Ishikawa (cell line): ENCODE results near the gene PLP2.
A peak's percentile ranks its signal among the peaks of the same experiment; 100 is the strongest.

ENCODE experiments used
- CEBPB ChIP-seq: IDR thresholded peaks from 2 replicates; pipeline ENCODE4 v1.6.1; 2012
- CREB1 ChIP-seq: IDR thresholded peaks from 2 replicates; pipeline ENCODE4 v1.6.1; 2012; ENCODE audit warnings: low read depth
- EGR1 ChIP-seq: IDR thresholded peaks from 2 replicates; pipeline ENCODE4 v1.6.1; 2012
- EP300 ChIP-seq: IDR thresholded peaks from 2 replicates; pipeline ENCODE4 v1.6.1; 2012; ENCODE audit warnings: borderline replicate concordance
- FOXM1 ChIP-seq: IDR thresholded peaks from 2 replicates; pipeline ENCODE4 v1.6.1; 2012; ENCODE audit warnings: low read depth, borderline replicate concordance
- NFIC ChIP-seq: IDR thresholded peaks from 2 replicates; pipeline ENCODE4 v1.6.1; 2012
- RAD21 ChIP-seq: IDR thresholded peaks from 2 replicates; pipeline ENCODE4 v1.6.1; 2012; ENCODE audit warnings: low read depth
- REST ChIP-seq: IDR thresholded peaks from 2 replicates; pipeline ENCODE4 v1.6.1; 2012; ENCODE audit warnings: low read depth, mild to moderate bottlenecking
- TAF1 ChIP-seq: IDR thresholded peaks from 2 replicates; pipeline ENCODE4 v1.6.1; 2012; ENCODE audit warnings: low read depth, mild to moderate bottlenecking
- TCF12 ChIP-seq: IDR thresholded peaks from 2 replicates; pipeline ENCODE4 v1.6.1; 2012; ENCODE audit warnings: low read depth
- TEAD4 ChIP-seq: IDR thresholded peaks from 2 replicates; pipeline ENCODE4 v1.6.1; 2012
- YY1 ChIP-seq: IDR thresholded peaks from 2 replicates; pipeline ENCODE4 v1.6.1; 2012; ENCODE audit warnings: low read depth
- ZBTB7A ChIP-seq: IDR thresholded peaks from 2 replicates; pipeline ENCODE4 v1.6.1; 2012; ENCODE audit warnings: low read depth
- TF ChIP-seq, protein P1 (sequence below): IDR thresholded peaks from 2 replicates; pipeline ENCODE4 v1.6.1; 2012
- TF ChIP-seq, protein P2 (sequence below): IDR thresholded peaks from 2 replicates; pipeline ENCODE4 v1.6.1; 2012

The PLP2 gene

DNA sequence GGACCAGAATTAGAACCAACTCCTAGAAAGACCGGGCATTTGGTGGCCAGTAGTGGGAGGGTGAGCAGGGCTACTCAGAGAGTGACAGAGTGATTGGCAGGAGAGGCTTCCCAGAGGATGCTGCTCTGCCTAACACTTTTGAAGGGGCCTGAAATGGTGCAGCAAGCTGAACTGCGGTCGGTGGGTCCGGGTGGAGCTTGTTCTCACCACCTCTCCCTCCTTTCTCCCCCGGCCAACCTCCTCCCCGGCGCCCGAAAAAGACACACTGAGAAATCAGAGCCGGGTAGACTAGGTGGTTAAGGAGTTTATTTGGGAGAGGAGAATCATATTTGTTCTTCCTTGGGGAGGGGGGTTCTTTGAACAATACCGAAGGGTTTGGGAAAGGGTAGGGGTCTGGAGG is 15.8 kb downstream of the PLP2 start:
- TF ChIP-seq CREB1: no peak
- TF ChIP-seq RAD21: no peak
- TF ChIP-seq EP300: no peak
- TF ChIP-seq, protein P1, sequence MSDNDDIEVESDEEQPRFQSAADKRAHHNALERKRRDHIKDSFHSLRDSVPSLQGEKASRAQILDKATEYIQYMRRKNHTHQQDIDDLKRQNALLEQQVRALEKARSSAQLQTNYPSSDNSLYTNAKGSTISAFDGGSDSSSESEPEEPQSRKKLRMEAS: no peak
- TF ChIP-seq, protein P2, sequence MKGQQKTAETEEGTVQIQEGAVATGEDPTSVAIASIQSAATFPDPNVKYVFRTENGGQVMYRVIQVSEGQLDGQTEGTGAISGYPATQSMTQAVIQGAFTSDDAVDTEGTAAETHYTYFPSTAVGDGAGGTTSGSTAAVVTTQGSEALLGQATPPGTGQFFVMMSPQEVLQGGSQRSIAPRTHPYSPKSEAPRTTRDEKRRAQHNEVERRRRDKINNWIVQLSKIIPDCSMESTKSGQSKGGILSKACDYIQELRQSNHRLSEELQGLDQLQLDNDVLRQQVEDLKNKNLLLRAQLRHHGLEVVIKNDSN: no peak
- TF ChIP-seq TAF1: no peak
- TF ChIP-seq TEAD4: no peak
- TF ChIP-seq TCF12: no peak

- TF ChIP-seq CREB1: no peak
- TF ChIP-seq TAF1: no peak
- no peak for TF ChIP-seq YY1
- TF ChIP-seq TEAD4: no peak
Observed at GRCh38 chrX:49188468-49189076, 16.9 kb downstream of the PLP2 start.

DNA sequence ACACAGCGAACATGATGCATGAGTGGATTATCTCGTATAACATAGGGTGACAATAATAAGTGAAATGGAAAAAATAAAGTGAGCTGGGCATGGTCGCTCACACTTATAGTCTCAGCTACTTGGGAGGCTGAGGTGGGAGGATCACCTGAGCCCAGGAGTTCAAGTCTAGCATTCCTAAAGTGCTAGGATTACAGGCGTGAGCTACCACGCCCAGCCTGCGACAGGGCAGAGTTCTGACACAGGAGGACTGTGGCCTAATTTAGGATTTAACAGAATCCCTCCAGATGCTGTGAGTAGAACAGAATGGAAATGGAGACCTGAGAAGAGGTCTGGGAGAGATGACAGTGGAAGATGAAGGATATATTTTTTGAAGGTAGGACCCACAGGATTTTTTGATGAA is 17.9 kb downstream of the PLP2 start:
- no peak for TF ChIP-seq TEAD4
- TF ChIP-seq ZBTB7A: no peak
- TF ChIP-seq TAF1: no peak
- TF ChIP-seq, protein P2: no peak
- no peak for TF ChIP-seq CREB1
- no peak for TF ChIP-seq FOXM1
- no peak for TF ChIP-seq EGR1
- no peak for TF ChIP-seq EP300
- TF ChIP-seq, protein P1: no peak

- TF ChIP-seq TEAD4: no peak
- 0 out of 2 replicates have a peak, but pooled peaks have one; percentile 15 for TF ChIP-seq YY1
- TF ChIP-seq REST: no peak
- TF ChIP-seq RAD21: no peak
- no peak for TF ChIP-seq FOXM1
- TF ChIP-seq EP300: no peak
- peak; percentile 62 for TF ChIP-seq CREB1
- TF ChIP-seq TAF1: peak; percentile 68
- TF ChIP-seq, protein P1: no peak
- no peak for TF ChIP-seq CEBPB
- TF ChIP-seq, protein P2: no peak
Observed at GRCh38 chrX:49190821-49191573, 19.3 kb downstream of the PLP2 start.

DNA sequence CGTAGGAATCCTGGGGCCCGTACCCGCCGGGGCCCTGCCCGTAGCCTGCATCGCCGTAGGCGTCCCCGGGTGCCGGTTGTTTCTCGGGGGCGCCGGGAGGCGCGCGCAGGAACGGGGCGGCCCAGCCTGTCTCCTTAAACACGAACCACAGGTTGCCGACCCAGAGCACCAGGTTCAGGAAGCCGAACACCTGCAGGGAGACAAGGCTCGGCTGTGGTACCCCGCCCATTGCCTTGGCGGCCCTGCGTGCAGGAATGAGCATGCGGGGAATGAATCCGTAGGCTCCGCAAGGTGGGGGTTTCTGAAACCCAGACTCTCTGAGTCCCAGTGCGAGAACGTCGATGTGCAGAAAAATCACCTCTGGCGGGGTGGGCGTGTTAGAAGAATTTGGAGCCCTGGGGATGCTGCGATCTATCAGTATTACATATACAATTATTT is 19.9 kb downstream of the PLP2 start:
- TF ChIP-seq NFIC: no peak
- TF ChIP-seq CREB1: no peak
- TF ChIP-seq REST: no peak
- TF ChIP-seq TCF12: no peak
- no peak for TF ChIP-seq FOXM1
- no peak for TF ChIP-seq TAF1
- TF ChIP-seq RAD21: no peak
- TF ChIP-seq, protein P1: no peak
- TF ChIP-seq, protein P2: no peak
- no peak for TF ChIP-seq ZBTB7A
- TF ChIP-seq YY1: no peak
- no peak for TF ChIP-seq EGR1
- TF ChIP-seq TEAD4: no peak
- no peak for TF ChIP-seq CEBPB
- no peak for TF ChIP-seq EP300
